Erythroblast (primary cell): Measurements from ENCODE around the gene MAP3K20.

ENCODE experiments used
- GATA1 ChIP-seq: IDR thresholded peaks from 2 replicates; pipeline ENCODE4 v1.6.1; 2011; ENCODE audit warnings: low read depth, mild to moderate bottlenecking, control low read depth, low read length, moderate library complexity
- POLR2A ChIP-seq: IDR thresholded peaks from 2 replicates; pipeline ENCODE4 v1.6.1; 2011; ENCODE audit warnings: mild to moderate bottlenecking, low read length

DNA sequence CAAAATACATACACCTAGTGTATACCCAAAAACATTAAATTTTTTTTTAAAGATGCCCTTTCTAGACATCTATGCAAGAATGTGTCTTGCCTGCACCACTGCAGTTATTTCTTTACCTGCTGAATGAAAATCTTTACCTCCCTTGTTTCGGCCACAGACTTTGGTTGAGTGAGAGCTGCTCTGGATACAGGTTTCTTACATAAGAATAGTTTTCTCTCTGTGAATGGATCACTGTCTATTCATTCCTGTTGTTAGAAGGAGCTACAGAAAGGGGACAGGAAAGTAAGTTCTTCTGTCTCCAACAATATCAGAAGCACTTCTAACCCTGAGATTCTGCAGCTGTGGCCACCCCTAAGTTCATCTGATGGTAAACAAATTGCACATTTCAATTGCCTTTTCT, 166.0 kb downstream of the MAP3K20 start:
- no peak for TF ChIP-seq POLR2A
- no peak for TF ChIP-seq GATA1
